Measurements from ENCODE around the gene HIGD1C.
"Not testable (repeated sequence)": the region's sequence is repeated elsewhere in the genome, so short reads cannot be mapped to it uniquely, and the experiment has no call there.

Gene HIGD1C

GRCh38 chr12:50952510-50952909 lies at the start of gene HIGD1C:
Gene HIGD1C, plus strand, starts transcription at chr12:50952544. Its CDS starts 1,455 bp downstream, at chr12:50953999.
- no peak for DNase-seq (ENCODE audit: low spot score)

GRCh38 chr12:50908479-50908878 lies 43.9 kb upstream of the HIGD1C start:
- not testable (repeated sequence) for DNase-seq (ENCODE audit: low spot score)

GRCh38 chr12:50912361-50912760 lies 40.0 kb upstream of the HIGD1C start:
- not testable (repeated sequence) for DNase-seq (ENCODE audit: low spot score)

- no peak for DNase-seq (ENCODE audit: low spot score)
Measured at GRCh38 chr12:50913224-50913623, 39.1 kb upstream of the HIGD1C start.

- no peak for DNase-seq (ENCODE audit: low spot score)
Measured at GRCh38 chr12:50914872-50915484, 37.4 kb upstream of the HIGD1C start.

GRCh38 chr12:50916292-50916691 lies 36.1 kb upstream of the HIGD1C start:
- no peak for DNase-seq (ENCODE audit: low spot score)

GRCh38 chr12:50918584-50919316 lies 33.6 kb upstream of the HIGD1C start:
- DNase-seq (ENCODE audit: low spot score) = no peak

GRCh38 chr12:50922820-50923219 lies 29.5 kb upstream of the HIGD1C start:
- DNase-seq (ENCODE audit: low spot score) = no peak

GRCh38 chr12:50923361-50924130 lies 28.8 kb upstream of the HIGD1C start:
- DNase-seq (ENCODE audit: low spot score) = peak; percentile 45

- no peak for DNase-seq (ENCODE audit: low spot score)
Measured at GRCh38 chr12:50924131-50924438, 28.3 kb upstream of the HIGD1C start.

- DNase-seq (ENCODE audit: low spot score) = peak; percentile 95
Measured at GRCh38 chr12:50924439-50925341, 27.7 kb upstream of the HIGD1C start.

GRCh38 chr12:50925342-50925651 lies 27.0 kb upstream of the HIGD1C start:
- peak; percentile 80 for DNase-seq (ENCODE audit: low spot score)

- no peak for DNase-seq (ENCODE audit: low spot score)
Measured at GRCh38 chr12:50925920-50926319, 26.4 kb upstream of the HIGD1C start.

- peak; percentile 38 for DNase-seq (ENCODE audit: low spot score)
Measured at GRCh38 chr12:50926415-50926814, 25.9 kb upstream of the HIGD1C start.

- DNase-seq (ENCODE audit: low spot score) = not testable (repeated sequence)
Measured at GRCh38 chr12:50926932-50927331, 25.4 kb upstream of the HIGD1C start.

- no peak for DNase-seq (ENCODE audit: low spot score)
Measured at GRCh38 chr12:50927356-50927755, 25.0 kb upstream of the HIGD1C start.

GRCh38 chr12:50927766-50928224 lies 24.5 kb upstream of the HIGD1C start:
- DNase-seq (ENCODE audit: low spot score) = no peak

- no peak for DNase-seq (ENCODE audit: low spot score)
Measured at GRCh38 chr12:50928392-50928791, 24.0 kb upstream of the HIGD1C start.

GRCh38 chr12:50929831-50930230 lies 22.5 kb upstream of the HIGD1C start:
- DNase-seq (ENCODE audit: low spot score) = no peak

GRCh38 chr12:50930477-50930876 lies 21.9 kb upstream of the HIGD1C start:
- not testable (repeated sequence) for DNase-seq (ENCODE audit: low spot score)

GRCh38 chr12:50932787-50933280 lies 19.5 kb upstream of the HIGD1C start:
- no peak for DNase-seq (ENCODE audit: low spot score)

Data from NAMALWA (cell line).